GM12865 (cell line): ENCODE data around the gene HEATR9.

ENCODE experiments used
- DNase-seq: peaks from one replicate; pipeline ENCODE4 v3.0.0; 2010; ENCODE audit warnings: low read depth
- H3K4me3 ChIP-seq: 2 replicates; pipeline ENCODE4 v1.5.1; 2011; ENCODE audit warnings: mild to moderate bottlenecking, low read depth, low read length, control low read depth
- TF ChIP-seq, protein P1 (sequence below): IDR thresholded peaks from 2 replicates; pipeline ENCODE4 v1.5.1; 2011; ENCODE audit warnings: low read length, control low read depth, low read depth, inconsistent platforms; ENCODE audit not compliant: insufficient read depth; ENCODE audit errors: missing control alignments

HEATR9 gene

DNA sequence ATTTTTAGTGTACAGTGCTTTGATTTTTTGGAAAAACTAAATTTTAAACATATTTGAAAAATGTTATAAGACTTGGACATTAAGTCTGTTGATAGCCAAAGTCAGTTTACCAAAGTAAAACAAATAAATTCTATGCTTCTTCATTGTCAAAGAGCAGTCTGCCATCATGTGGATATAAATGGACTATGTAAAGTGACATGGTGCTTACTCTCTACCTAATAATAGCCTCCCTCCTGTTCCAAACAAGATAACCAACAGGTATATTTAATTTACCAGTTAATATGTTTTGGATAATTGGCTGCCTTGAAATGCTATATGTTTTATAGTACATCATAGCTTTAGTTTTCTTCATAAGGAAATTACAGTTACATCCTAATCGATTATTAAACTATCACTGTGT is 43.5 kb downstream of the HEATR9 start:
- TF ChIP-seq, protein P1, sequence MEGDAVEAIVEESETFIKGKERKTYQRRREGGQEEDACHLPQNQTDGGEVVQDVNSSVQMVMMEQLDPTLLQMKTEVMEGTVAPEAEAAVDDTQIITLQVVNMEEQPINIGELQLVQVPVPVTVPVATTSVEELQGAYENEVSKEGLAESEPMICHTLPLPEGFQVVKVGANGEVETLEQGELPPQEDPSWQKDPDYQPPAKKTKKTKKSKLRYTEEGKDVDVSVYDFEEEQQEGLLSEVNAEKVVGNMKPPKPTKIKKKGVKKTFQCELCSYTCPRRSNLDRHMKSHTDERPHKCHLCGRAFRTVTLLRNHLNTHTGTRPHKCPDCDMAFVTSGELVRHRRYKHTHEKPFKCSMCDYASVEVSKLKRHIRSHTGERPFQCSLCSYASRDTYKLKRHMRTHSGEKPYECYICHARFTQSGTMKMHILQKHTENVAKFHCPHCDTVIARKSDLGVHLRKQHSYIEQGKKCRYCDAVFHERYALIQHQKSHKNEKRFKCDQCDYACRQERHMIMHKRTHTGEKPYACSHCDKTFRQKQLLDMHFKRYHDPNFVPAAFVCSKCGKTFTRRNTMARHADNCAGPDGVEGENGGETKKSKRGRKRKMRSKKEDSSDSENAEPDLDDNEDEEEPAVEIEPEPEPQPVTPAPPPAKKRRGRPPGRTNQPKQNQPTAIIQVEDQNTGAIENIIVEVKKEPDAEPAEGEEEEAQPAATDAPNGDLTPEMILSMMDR: no peak
- H3K4me3 ChIP-seq: no peak overlapping the region
- no peak for DNase-seq

DNA sequence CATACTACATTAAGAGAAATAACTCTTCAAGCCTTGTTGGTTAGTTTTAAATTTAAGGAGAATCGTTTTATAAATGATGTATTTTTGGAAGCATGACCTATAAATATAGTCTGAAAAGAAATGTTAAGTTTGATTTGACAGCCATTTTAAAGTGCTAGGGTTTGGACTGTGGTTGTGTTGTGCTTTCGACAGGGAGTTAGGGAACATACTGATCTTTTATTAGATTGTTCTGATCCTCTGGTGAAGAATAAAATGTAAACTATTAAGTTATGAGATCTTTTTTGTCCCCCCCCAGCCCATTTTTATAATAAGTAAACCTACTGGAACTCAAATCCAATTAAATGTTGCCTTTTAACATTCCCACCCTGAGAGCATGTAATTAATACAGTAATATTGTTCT is 47.4 kb downstream of the HEATR9 start:
- TF ChIP-seq, protein P1: no peak

DNA sequence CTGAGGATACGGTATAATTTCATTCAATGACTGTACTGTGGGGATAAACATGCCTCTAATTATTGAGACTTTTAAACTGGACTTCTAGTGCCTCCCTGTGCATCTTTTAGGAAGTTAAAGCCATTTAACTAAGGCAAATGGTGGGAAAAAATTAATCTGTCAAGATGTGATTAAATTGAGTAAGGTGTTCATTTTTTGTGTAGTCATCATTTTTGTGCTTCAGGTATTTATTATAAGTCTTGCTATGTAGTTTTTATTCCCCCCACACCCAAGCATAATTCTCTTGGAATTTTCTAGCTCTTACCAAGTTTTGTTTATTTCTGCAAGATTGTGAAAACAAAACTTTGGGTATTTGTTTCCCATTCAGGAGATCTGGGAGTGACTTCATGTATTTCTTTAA is 49.2 kb downstream of the HEATR9 start:
- no peak for DNase-seq
- no peak overlapping the region for H3K4me3 ChIP-seq
- TF ChIP-seq, protein P1: no peak

More for the DNA sequence above, 47.4 kb downstream of the HEATR9 start:
- H3K4me3 ChIP-seq: no peak overlapping the region
- no peak for DNase-seq

DNA sequence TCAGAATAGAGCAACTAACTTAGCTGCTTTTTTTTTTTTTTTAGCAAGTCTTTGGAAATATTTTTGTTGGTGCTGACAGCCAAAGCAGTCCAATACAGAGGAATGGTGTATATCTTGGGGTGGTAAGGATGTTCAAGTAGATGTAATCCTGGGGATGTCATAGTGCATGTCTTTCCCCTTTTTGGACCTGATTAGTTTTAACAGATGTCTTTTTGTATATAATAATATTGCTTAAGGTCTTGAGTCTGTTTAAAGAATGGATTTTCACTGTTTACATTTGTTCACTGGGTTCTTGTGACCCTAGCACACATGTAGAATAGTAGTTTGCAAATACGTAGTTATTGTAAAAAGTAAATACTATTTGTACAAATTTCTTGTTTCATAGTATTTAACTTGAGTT is 51.5 kb downstream of the HEATR9 start:
- H3K4me3 ChIP-seq: no peak overlapping the region
- TF ChIP-seq, protein P1: no peak
- DNase-seq: no peak

DNA sequence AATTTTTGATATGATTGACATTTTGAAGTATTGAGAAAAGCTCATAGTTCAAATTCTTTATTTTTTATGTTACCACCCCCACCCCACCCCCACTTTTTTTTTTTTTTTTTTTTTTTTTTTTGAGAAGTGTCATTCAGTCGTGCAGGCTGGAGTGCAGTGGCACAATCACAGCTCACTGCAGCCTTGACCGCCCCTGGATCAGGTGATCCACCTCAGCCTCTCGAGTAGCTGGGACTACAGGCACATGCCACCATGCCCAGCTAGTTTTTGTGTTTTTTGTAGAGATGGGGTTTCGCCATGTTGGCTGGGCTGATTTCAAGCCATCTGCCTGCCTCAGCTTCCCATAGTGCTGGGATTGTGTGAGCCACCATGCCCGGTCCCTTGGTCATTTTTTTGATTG is 52.0 kb downstream of the HEATR9 start:
- DNase-seq: no peak
- no peak overlapping the region for H3K4me3 ChIP-seq
- TF ChIP-seq, protein P1: no peak

DNA sequence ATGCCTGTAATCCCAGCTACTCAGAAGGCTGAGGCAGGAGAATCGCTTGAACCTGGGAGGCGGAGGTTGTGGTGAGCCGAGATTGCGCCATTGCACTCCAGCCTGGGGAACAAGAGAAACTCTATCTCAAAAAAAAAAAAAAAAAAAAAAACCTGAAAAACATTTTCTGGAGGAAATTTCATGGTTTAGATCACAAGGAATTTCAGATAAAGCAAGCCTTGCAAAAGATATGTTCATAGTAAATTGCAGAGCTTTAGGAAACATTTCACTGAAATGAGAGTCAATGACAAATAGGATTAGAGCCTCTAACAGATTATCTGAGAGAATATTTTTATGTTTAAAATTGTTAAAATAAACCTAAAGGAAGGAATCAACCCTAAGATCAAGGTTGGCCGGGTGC is 56.2 kb downstream of the HEATR9 start:
- TF ChIP-seq, protein P1: no peak
- DNase-seq: no peak
- H3K4me3 ChIP-seq: no peak overlapping the region

DNA sequence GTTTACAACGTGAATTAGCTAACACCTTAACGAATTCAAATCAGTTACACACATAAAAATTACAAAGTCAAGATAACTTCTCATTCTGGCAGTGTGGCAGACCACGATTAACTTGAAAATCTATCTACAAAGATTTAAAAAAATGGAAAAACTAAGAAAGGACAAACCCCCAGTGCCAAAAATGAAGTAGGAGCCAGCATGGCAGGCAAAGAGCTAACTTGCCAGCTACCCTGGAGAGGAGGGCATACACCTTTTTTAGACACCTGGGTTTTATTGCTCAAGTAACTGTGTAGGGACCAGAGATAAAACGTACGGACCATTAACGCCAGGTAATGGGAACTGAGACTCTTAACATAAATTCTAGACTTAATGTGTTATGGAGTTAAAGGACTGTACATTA is 56.9 kb downstream of the HEATR9 start:
- TF ChIP-seq, protein P1: no peak
- no peak for DNase-seq
- no peak overlapping the region for H3K4me3 ChIP-seq
